ENCODE data around the gene CYP2A7. TPM values are rescaled to one million over a fixed set of nuclear protein-coding genes. Genes with fewer than 3 reads are reported as not detected.
"Not testable (repeated sequence)": the region's sequence is repeated elsewhere in the genome, so short reads cannot be mapped to it uniquely, and the experiment has no call there.

CYP2A7 gene
- total and polyA plus RNA-seq, 9 of the 15 experiments (the other 6 are each of a cell fraction or from before 2014, with no cell fraction given) = 0.22 TPM; not detected in 8

- TF ChIP-seq TRIM24 (IDR thresholded peaks at IDR 0.05) = peak; percentile 54 to 87; a peak in 3 of 4 replicates
- TF ChIP-seq NR2C1 (IDR thresholded peaks at IDR 0.05); NR2C2 (CRISPR knock-in tag; IDR thresholded peaks at IDR 0.05): not testable (repeated sequence)
- peak; percentile 28; the same call in 1 of the 2 replicates for TF ChIP-seq NR2C1 (tag; IDR thresholded peaks at IDR 0.05)
- peak; percentile 79 for TF ChIP-seq NCOA1 (IDR thresholded peaks at IDR 0.05; ENCODE audit: low read depth)
- peak; percentile 97 for TF ChIP-seq SOX6 (IDR thresholded peaks at IDR 0.05)
- TF ChIP-seq ARID1B (IDR thresholded peaks at IDR 0.05) = peak; percentile 94
- TF ChIP-seq, protein P1, sequence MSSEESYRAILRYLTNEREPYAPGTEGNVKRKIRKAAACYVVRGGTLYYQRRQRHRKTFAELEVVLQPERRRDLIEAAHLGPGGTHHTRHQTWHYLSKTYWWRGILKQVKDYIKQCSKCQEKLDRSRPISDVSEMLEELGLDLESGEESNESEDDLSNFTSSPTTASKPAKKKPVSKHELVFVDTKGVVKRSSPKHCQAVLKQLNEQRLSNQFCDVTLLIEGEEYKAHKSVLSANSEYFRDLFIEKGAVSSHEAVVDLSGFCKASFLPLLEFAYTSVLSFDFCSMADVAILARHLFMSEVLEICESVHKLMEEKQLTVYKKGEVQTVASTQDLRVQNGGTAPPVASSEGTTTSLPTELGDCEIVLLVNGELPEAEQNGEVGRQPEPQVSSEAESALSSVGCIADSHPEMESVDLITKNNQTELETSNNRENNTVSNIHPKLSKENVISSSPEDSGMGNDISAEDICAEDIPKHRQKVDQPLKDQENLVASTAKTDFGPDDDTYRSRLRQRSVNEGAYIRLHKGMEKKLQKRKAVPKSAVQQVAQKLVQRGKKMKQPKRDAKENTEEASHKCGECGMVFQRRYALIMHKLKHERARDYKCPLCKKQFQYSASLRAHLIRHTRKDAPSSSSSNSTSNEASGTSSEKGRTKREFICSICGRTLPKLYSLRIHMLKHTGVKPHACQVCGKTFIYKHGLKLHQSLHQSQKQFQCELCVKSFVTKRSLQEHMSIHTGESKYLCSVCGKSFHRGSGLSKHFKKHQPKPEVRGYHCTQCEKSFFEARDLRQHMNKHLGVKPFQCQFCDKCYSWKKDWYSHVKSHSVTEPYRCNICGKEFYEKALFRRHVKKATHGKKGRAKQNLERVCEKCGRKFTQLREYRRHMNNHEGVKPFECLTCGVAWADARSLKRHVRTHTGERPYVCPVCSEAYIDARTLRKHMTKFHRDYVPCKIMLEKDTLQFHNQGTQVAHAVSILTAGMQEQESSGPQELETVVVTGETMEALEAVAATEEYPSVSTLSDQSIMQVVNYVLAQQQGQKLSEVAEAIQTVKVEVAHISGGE (CRISPR knock-in tag; IDR thresholded peaks at IDR 0.05) = peak in 1 of 3 experiments; percentile 34; a peak in 1 of 6 replicates
- peak; percentile 31; the same call in 1 of the 2 replicates for TF ChIP-seq ZFX (CRISPR knock-in tag; IDR thresholded peaks at IDR 0.05)
- peak; percentile 71; the same call in 1 of the 2 replicates for TF ChIP-seq ZNF589 (CRISPR knock-in tag; IDR thresholded peaks at IDR 0.05; ENCODE audit: low read depth)
- peak; percentile 94 for TF ChIP-seq CBFA2T3 (IDR thresholded peaks at IDR 0.05)
- 0 out of 2 replicates have a peak, but pooled peaks have one; percentile 38 for TF ChIP-seq SP1 (CRISPR knock-in tag; IDR thresholded peaks at IDR 0.05)
- TF ChIP-seq NR2C2 (tag; IDR thresholded peaks at IDR 0.05) = peak; percentile 44; the same call in 1 of the 2 replicates
- peak; percentile 35 for TF ChIP-seq EP400 (IDR thresholded peaks at IDR 0.05)
- TF ChIP-seq, protein P2, sequence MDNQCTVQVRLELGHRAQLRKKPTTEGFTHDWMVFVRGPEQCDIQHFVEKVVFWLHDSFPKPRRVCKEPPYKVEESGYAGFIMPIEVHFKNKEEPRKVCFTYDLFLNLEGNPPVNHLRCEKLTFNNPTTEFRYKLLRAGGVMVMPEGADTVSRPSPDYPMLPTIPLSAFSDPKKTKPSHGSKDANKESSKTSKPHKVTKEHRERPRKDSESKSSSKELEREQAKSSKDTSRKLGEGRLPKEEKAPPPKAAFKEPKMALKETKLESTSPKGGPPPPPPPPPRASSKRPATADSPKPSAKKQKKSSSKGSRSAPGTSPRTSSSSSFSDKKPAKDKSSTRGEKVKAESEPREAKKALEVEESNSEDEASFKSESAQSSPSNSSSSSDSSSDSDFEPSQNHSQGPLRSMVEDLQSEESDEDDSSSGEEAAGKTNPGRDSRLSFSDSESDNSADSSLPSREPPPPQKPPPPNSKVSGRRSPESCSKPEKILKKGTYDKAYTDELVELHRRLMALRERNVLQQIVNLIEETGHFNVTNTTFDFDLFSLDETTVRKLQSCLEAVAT (IDR thresholded peaks at IDR 0.05) = peak in 1 of 2 experiments; percentile 52; a peak in 2 of 4 replicates
- TF ChIP-seq KHSRP (IDR thresholded peaks at IDR 0.05) = 0 out of 2 replicates have a peak, but pooled peaks have one; percentile 31
- TF ChIP-seq, protein P3, sequence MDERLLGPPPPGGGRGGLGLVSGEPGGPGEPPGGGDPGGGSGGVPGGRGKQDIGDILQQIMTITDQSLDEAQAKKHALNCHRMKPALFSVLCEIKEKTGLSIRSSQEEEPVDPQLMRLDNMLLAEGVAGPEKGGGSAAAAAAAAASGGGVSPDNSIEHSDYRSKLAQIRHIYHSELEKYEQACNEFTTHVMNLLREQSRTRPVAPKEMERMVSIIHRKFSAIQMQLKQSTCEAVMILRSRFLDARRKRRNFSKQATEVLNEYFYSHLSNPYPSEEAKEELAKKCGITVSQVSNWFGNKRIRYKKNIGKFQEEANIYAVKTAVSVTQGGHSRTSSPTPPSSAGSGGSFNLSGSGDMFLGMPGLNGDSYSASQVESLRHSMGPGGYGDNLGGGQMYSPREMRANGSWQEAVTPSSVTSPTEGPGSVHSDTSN (CRISPR knock-in tag; IDR thresholded peaks at IDR 0.05; ENCODE audit: low read depth) = not testable (repeated sequence)
- TF ChIP-seq, protein P3 (tag; conservative IDR thresholded peaks at IDR 0.05; ENCODE audit: low read depth) = peak; percentile 74
- peak; percentile 91 for TF ChIP-seq PKNOX1 (IDR thresholded peaks at IDR 0.05)
- peak; percentile 81 for TF ChIP-seq MEIS2 (IDR thresholded peaks at IDR 0.05; ENCODE audit: partially characterized antibody)
- peak; percentile 88 for TF ChIP-seq DPF2 (IDR thresholded peaks at IDR 0.05)
Observed at GRCh38 chr19:40864739-40865496, 17.1 kb downstream of the CYP2A7 start (continued).
